GM21447 (cell line): Measurements from ENCODE around the gene ZNF483.
"Not testable (repeated sequence)": the region's sequence is repeated elsewhere in the genome, so short reads cannot be mapped to it uniquely, and the experiment has no call there.

Experiments used
- ATAC-seq: cut with Tn5 transposase; IDR thresholded peaks from one replicate; pipeline ENCODE4 v1.9.1; 2021; ENCODE audit not compliant: unreplicated experiment

ZNF483 gene

DNA sequence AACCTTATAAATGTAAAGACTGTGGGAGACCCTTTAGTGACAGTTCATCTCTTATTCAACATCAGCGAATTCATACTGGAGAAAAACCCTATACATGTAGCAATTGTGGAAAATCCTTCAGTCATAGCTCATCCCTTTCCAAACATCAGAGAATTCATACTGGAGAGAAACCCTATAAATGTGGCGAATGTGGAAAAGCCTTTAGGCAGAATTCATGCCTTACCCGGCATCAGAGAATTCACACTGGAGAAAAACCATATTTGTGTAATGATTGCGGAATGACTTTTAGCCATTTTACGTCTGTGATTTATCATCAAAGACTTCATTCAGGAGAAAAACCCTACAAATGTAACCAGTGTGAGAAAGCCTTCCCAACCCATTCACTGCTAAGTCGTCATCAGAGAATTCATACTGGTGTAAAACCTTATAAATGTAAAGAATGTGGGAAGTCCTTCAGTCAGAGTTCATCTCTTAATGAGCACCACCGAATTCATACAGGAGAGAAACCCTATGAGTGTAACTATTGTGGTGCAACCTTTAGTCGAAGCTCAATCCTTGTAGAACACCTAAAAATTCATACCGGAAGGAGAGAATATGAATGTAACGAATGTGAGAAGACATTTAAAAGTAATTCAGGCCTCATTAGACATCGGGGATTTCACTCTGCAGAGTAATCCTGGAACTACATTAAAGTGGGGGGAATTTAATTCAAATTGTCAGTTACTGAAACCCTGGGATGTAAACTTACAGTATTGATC lies 17.7 kb downstream of the ZNF483 start:
- no peak for ATAC-seq

- ATAC-seq, result no peak
Measured at GRCh38 chr9:111548623-111549022, 23.6 kb downstream of the ZNF483 start.

- not testable (repeated sequence) for ATAC-seq
Measured at GRCh38 chr9:111555425-111555824, 30.4 kb downstream of the ZNF483 start.

- no peak for ATAC-seq
Measured at GRCh38 chr9:111559000-111559610, 34.1 kb downstream of the ZNF483 start.

DNA sequence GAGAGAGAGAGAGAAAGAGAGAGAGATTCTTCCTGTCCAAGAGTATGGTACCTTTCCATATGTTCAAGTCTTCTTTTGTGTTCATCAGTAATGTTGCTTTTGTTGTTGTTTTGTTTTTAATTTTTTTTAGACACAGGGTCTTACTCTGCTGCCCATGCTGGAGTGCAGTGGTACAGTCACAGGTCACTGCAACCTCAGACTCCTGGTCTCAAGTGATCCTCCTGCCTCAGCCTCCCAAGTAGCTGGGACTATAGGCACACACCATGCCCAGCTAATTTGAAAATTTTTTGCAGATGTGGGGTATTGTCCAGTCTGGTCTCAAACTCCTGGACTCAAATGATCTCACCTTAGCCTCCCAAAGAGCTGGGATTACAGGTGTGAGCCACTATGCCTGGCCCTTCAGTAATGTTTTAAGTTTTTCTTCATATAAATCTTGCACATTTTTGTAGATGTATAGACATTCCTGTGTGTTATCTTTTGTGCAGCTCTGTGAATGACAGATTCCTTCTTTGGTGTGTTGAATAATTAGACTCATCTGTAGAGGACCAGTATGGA lies 36.3 kb downstream of the ZNF483 start:
- ATAC-seq, result no peak

GRCh38 chr9:111566234-111566633 lies 41.3 kb downstream of the ZNF483 start:
- no peak for ATAC-seq

DNA sequence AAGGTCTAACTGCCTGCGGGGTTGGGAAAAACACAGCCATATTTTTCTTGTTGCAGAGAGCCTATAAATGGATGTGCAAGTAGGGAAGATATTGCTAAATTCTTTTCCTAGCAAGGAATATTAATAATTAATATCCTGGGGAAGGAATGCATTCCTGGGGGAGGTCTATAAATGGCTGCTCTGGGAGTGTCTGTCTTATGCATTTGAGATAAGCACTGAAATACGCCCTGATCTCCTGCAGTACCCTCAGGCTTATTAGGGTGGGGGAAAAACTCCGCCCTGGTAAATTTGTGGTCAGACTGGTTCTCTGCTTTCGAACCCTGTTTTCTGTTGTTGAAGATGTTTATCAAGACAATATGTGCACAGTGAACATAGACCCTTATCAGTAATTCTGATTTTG lies 43.1 kb downstream of the ZNF483 start:
- ATAC-seq, result not testable (repeated sequence)

GRCh38 chr9:111572950-111573604 lies 48.1 kb downstream of the ZNF483 start:
- ATAC-seq, result no peak

- no peak for ATAC-seq
Measured at GRCh38 chr9:111582888-111583287, 57.9 kb downstream of the ZNF483 start.

DNA sequence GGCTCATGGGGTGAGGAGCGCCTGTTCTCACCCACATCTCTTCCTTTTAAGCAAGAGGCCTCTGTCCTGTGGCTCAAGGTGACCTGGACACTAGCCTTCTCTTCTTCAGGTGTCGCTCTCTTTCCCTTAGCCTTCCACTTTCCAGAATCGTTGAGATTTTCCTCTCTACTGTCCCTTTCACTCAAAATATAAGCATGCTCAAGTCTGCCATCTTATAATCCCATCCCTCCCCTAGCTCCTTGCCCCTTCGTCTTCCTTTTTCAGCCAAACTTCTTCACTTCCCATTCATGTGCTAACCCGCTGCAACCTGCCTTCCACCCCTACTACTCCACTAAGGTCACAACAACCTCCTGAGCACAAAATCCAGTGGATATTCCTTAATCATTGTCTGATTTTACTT lies 61.4 kb downstream of the ZNF483 start:
- ATAC-seq, result no peak

GRCh38 chr9:111588846-111589245 lies 63.9 kb downstream of the ZNF483 start:
- ATAC-seq, result no peak

- peak; percentile 60 for ATAC-seq
Measured at GRCh38 chr9:111597852-111598732, 73.1 kb downstream of the ZNF483 start.

DNA sequence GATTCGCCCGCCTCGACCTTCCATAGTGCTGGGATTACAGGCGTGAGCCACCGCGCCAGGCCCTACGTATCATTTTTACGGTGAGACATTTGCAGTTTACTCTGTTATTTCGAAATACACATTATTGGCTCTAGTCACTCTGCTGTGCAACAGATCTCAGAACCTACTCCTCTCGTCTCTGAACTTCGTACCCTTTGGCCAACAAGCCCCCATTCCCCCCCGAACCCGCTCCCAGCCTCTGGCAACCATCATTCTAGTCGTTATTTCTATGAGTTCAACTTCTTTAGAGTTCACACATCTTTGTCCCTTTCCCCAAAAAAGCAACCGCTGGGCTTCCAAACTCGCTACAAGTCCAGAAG lies 73.7 kb downstream of the ZNF483 start:
- peak; percentile 23 for ATAC-seq

DNA sequence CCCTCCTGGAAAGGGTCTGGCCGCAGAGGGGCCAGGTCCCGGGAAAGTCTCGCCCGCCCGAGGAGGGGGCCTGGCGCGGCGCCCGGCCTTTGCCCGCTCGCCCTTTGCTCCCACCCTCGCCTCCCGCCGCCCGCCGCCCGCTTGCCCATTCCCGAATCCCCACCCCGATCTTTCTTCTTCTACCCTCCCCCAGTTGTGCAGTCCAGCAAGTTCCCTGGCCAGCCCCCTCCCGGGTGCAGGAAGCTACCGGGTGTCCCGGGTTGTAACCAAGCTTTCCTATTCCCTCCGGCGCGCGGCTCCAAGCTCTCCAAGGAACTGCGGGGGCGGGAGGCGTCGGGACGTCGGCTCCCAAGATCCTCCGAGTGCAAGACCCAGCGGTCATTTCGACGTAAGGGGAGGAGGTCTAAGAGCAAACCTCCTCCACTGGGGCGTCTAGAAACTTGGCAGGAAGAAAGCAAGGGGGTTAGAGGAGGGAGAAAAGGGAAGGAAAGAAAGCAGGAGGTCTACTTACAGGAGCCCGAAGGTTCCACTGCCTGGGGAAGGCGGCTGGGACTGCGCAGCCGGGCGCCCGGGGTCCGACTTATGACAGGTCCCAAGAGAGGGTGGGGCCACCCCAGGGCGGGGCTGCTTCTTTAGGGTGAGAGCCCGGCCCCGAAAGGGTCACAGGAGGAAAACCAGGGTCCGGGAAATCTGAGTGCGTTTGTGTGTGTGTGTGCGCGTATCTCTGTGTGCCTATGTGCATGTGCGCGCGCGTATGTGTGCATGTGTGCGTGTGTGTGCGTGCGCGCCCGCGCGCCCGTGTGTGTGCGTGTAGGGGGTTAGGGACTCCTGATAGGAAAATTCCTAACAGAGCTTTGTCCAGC lies 74.3 kb downstream of the ZNF483 start, which contains the start of gene PTGR1:
Gene PTGR1, minus strand, starts transcription at position 556 of the 863 bp plus-strand sequence. CDS start 2,225 bp downstream, outside the sequence.
- no peak for ATAC-seq

DNA sequence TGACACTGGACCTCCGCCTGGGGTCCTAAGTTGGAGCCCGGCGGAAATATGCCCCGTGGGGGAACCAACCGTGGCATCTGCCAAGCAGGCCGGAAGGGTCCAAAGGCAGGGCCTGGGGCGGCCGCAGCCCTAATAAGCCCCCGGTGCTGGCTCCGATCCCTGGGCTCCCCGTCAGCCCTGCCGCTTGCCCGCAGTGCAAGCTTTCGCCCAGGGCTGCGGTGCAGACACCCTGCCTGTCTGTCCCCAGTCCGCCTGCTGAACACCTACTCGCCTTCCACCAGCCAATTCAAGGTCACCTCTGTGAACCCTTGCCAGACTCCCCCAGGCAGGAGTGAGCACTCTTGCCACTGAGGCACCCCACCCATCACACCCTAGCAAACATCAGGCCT lies 75.0 kb downstream of the ZNF483 start:
- ATAC-seq, result no peak

DNA sequence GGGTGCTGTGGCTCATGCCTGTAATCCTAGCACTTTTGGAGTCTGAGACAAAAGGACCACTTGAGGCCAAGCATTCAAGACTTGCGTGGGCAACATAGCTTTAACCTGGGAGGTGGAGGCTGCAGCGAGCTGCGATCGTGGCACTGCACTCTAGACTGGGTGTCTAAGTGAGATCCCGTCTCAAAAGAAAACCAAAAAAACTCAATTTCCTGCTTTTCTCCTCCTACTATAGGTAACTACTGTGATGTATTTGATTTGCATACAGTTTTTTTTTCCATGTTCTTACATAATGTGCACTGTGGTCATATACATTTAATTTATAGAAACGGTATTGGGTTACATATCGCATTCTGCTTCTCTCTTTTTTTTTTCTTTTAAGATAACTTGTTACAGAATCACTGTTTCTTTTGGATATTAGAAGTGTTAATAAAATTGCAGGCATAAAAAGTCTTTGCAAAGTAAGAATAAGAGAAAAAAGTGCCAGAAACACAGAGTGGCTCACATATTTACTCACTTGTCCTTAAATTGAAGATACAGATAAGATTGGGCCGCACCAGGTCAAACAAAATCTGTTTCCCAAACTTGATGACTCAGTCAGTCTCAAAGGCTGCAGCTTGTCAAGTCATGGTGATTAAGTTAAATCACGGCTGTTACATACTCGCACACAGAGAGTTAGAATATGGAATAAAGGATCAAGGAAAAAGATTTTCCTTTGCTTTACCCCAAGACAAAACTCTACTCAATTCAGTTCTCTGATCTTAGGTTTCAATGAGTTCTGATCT lies 76.4 kb downstream of the ZNF483 start:
- no peak for ATAC-seq

DNA sequence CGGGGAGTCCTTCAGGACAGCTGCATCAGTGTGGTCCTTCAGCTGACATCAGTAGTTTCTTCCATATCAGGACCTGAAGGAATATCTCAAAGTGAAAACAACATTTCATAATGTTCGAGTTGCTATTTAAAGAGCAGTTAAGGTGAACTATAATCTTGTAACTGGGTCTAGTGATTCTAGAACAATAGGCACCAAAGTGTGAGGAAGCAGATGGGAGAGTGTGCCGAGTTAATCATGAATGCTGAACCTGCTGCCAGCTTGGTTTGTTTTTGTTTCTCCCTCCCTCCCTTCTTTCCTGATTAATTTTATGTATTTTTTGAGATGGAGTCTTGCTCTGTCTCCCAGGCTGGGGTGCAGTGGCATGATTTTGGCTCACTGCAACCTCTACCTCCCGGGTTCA lies 78.1 kb downstream of the ZNF483 start:
- ATAC-seq, result no peak

- ATAC-seq, result no peak
Measured at GRCh38 chr9:111604054-111604615, 79.2 kb downstream of the ZNF483 start.

- ATAC-seq, result no peak
Measured at GRCh38 chr9:111605041-111605559, 80.1 kb downstream of the ZNF483 start.
